WTC11 (cell line): ENCODE data around the gene ERC2. TPM values are rescaled to one million over a fixed set of nuclear protein-coding genes. Genes with fewer than 3 reads are reported as not detected.

Experiments used
- ATAC-seq: fragments of 200-7000 bp; cut with Tn5 transposase; 2 replicates; pipeline ENCODE4 v1.10.0; 2021; ENCODE audit warnings: mild to moderate bottlenecking, moderate library complexity
- CTCF ChIA-PET: fragments of 300-600 bp; sonication (Branson Sonifier 250); formaldehyde crosslinking; loops from one replicate; lab custom pipeline; 2021; ENCODE audit warnings: antibody characterized with exemption; lab: Charles Lee
- POLR2A ChIA-PET: fragments of 350-600 bp; sonication (Branson Sonifier 250); formaldehyde crosslinking; loops from one replicate; lab custom pipeline; 2021; ENCODE audit warnings: antibody characterized with exemption; lab: Charles Lee
- DNase-seq: peaks from one replicate; pipeline ENCODE4 v3.0.0; 2021; ENCODE audit warnings: low spot score
- H3K27ac Mint-ChIP-seq: 2 replicates; pipeline ENCODE4 v1.8.0; 2021; ENCODE audit warnings: mixed read lengths
- H3K27me3 Mint-ChIP-seq: 2 replicates; pipeline ENCODE4 v1.8.0; 2021; ENCODE audit warnings: low read depth, mild to moderate bottlenecking, moderate library complexity, mixed read lengths
- H3K36me3 Mint-ChIP-seq: 2 replicates; pipeline ENCODE4 v1.8.0; 2021; ENCODE audit warnings: mixed read lengths
- H3K4me1 Mint-ChIP-seq: 2 replicates; pipeline ENCODE4 v1.8.0; 2022; ENCODE audit warnings: mixed read lengths
- H3K4me3 Mint-ChIP-seq: 2 replicates; pipeline ENCODE4 v1.8.0; 2021; ENCODE audit warnings: mild to moderate bottlenecking, moderate library complexity, mixed read lengths
- H3K9me3 Mint-ChIP-seq: 2 replicates; pipeline ENCODE4 v1.8.0; 2021; ENCODE audit warnings: mixed read lengths
- ATF1 ChIP-seq: sonication (generic); formaldehyde crosslinking; IDR thresholded peaks from 2 replicates; pipeline ENCODE4 v1.8.1; 2023; ENCODE audit warnings: mild to moderate bottlenecking, moderate library complexity, missing genetic modification reagents
- ELF4 ChIP-seq: sonication (generic); formaldehyde crosslinking; IDR thresholded peaks from 2 replicates; pipeline ENCODE4 v1.8.1; 2022; ENCODE audit warnings: low read depth, mild to moderate bottlenecking, moderate library complexity, missing genetic modification reagents
- FOXP1 ChIP-seq: sonication (generic); formaldehyde crosslinking; IDR thresholded peaks from 2 replicates; pipeline ENCODE4 v1.8.0; 2022; ENCODE audit warnings: missing genetic modification reagents, mild to moderate bottlenecking, moderate library complexity, borderline replicate concordance
- HMGA2 ChIP-seq: fragments of 250-450 bp; sonication (Bioruptor Pico); IDR thresholded peaks from 2 replicates; pipeline ENCODE4 v1.4.0; 2021; ENCODE audit warnings: mild to moderate bottlenecking, moderate library complexity
- MXD4 ChIP-seq: fragments of 250-450 bp; sonication (Bioruptor Pico); IDR thresholded peaks from 2 replicates; pipeline ENCODE4 v1.8.0; 2021; ENCODE audit warnings: mild to moderate bottlenecking, moderate library complexity, borderline replicate concordance
- NFATC4 ChIP-seq: fragments of 250-450 bp; sonication (Bioruptor Pico); IDR thresholded peaks from 2 replicates; pipeline ENCODE4 v1.9.0; 2021; ENCODE audit warnings: mild to moderate bottlenecking
- NR1H2 ChIP-seq: sonication (generic); formaldehyde crosslinking; IDR thresholded peaks from 2 replicates; pipeline ENCODE4 v1.9.0; 2021; ENCODE audit warnings: mild to moderate bottlenecking, moderate library complexity, missing genetic modification reagents
- NR2C2 ChIP-seq: sonication (generic); formaldehyde crosslinking; IDR thresholded peaks from 2 replicates; pipeline ENCODE4 v1.8.0; 2022; ENCODE audit warnings: mild to moderate bottlenecking, missing genetic modification reagents
- TP53 ChIP-seq: sonication (generic); formaldehyde crosslinking; IDR thresholded peaks from 2 replicates; pipeline ENCODE4 v1.8.1; 2023; ENCODE audit warnings: mild to moderate bottlenecking, missing genetic modification reagents
- ZBTB21 ChIP-seq: sonication (generic); formaldehyde crosslinking; IDR thresholded peaks from 2 replicates; pipeline ENCODE4 v1.8.1; 2023; ENCODE audit warnings: mild to moderate bottlenecking, missing genetic modification reagents, borderline replicate concordance
- ZNF121 ChIP-seq: sonication (generic); formaldehyde crosslinking; IDR thresholded peaks from 2 replicates; pipeline ENCODE4 v1.8.0; 2023; ENCODE audit warnings: missing genetic modification reagents
- ZNF219 ChIP-seq: sonication (generic); formaldehyde crosslinking; IDR thresholded peaks from 2 replicates; pipeline ENCODE4 v1.8.0; 2023; ENCODE audit warnings: missing genetic modification reagents, mild to moderate bottlenecking, borderline replicate concordance
- total RNA-seq: library from RNA; stranded (reverse); gene quantifications from 3 replicates; pipeline ENCODE4 v1.2.3, GENCODE V29; 2021
- TF ChIP-seq, protein P1 (sequence below): sonication (generic); formaldehyde crosslinking; IDR thresholded peaks from 2 replicates; pipeline ENCODE4 v1.8.1; 2022; ENCODE audit warnings: missing genetic modification reagents, borderline replicate concordance
- TF ChIP-seq, protein P2 (sequence below): fragments of 250-450 bp; sonication (Bioruptor Pico); IDR thresholded peaks from 2 replicates; pipeline ENCODE4 v1.9.0; 2021; ENCODE audit warnings: mild to moderate bottlenecking
- TF ChIP-seq, protein P3 (sequence below): fragments of 250-450 bp; sonication (Bioruptor Pico); IDR thresholded peaks from 2 replicates; pipeline ENCODE4 v1.9.0; 2021; ENCODE audit warnings: mild to moderate bottlenecking
- TF ChIP-seq, protein P4 (sequence below): sonication (generic); formaldehyde crosslinking; IDR thresholded peaks from 2 replicates; pipeline ENCODE4 v1.8.0; 2022; ENCODE audit warnings: missing genetic modification reagents
- TF ChIP-seq, protein P5 (sequence below): sonication (generic); formaldehyde crosslinking; IDR thresholded peaks from 2 replicates; pipeline ENCODE4 v1.8.0; 2023; ENCODE audit warnings: missing genetic modification reagents, mild to moderate bottlenecking, borderline replicate concordance

Gene ERC2
- total RNA-seq, 1 experiment from 2014 or later, result 23.5 TPM

DNA sequence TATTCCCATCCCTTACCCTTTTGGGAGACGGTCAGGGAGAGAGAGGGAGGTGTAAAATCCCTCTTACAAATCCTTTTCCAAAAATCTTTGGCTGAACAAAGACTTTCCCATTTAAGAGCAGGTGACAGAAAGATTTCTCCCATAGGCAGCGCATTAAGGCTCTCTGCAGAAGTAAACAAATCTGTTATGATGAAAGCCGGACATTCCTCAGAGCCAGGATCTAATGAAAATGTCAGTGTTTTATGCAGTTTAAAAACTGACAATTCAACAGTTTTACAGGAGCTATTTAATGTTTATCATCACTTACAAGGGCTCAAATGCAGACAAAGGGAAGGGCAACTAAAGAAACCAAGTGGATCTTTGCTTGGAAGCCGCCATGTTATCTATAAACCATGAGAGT, 872.8 kb downstream of the ERC2 start:
- ATAC-seq, result no peak
- CTCF ChIA-PET, result interaction anchor here (0.6 kb wide), 1 partner anchor 46 kb away, joined by 3 read pairs; no protein-coding TSS in a partner anchor
- POLR2A ChIA-PET, result no interaction called here

More for the DNA sequence above, 872.8 kb downstream of the ERC2 start:
- no peak overlapping the region for H3K27ac Mint-ChIP-seq
- TF ChIP-seq ZNF121, result no peak
- TF ChIP-seq, protein P1, sequence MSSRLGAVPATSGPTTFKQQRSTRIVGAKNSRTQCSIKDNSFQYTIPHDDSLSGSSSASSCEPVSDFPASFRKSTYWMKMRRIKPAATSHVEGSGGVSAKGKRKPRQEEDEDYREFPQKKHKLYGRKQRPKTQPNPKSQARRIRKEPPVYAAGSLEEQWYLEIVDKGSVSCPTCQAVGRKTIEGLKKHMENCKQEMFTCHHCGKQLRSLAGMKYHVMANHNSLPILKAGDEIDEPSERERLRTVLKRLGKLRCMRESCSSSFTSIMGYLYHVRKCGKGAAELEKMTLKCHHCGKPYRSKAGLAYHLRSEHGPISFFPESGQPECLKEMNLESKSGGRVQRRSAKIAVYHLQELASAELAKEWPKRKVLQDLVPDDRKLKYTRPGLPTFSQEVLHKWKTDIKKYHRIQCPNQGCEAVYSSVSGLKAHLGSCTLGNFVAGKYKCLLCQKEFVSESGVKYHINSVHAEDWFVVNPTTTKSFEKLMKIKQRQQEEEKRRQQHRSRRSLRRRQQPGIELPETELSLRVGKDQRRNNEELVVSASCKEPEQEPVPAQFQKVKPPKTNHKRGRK (CRISPR knock-in tag), result no peak
- TF ChIP-seq ELF4, result no peak
- TF ChIP-seq ATF1, result no peak
- TF ChIP-seq, protein P2, sequence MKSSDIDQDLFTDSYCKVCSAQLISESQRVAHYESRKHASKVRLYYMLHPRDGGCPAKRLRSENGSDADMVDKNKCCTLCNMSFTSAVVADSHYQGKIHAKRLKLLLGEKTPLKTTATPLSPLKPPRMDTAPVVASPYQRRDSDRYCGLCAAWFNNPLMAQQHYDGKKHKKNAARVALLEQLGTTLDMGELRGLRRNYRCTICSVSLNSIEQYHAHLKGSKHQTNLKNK (CRISPR knock-in tag), result no peak
- TF ChIP-seq NR2C2 (CRISPR knock-in tag), result no peak
- TF ChIP-seq TP53 (CRISPR knock-in tag), result no peak
- TF ChIP-seq, protein P3, sequence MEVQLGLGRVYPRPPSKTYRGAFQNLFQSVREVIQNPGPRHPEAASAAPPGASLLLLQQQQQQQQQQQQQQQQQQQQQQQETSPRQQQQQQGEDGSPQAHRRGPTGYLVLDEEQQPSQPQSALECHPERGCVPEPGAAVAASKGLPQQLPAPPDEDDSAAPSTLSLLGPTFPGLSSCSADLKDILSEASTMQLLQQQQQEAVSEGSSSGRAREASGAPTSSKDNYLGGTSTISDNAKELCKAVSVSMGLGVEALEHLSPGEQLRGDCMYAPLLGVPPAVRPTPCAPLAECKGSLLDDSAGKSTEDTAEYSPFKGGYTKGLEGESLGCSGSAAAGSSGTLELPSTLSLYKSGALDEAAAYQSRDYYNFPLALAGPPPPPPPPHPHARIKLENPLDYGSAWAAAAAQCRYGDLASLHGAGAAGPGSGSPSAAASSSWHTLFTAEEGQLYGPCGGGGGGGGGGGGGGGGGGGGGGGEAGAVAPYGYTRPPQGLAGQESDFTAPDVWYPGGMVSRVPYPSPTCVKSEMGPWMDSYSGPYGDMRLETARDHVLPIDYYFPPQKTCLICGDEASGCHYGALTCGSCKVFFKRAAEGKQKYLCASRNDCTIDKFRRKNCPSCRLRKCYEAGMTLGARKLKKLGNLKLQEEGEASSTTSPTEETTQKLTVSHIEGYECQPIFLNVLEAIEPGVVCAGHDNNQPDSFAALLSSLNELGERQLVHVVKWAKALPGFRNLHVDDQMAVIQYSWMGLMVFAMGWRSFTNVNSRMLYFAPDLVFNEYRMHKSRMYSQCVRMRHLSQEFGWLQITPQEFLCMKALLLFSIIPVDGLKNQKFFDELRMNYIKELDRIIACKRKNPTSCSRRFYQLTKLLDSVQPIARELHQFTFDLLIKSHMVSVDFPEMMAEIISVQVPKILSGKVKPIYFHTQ (CRISPR knock-in tag), result no peak
- no peak for TF ChIP-seq HMGA2
- TF ChIP-seq FOXP1 (CRISPR knock-in tag), result no peak
- TF ChIP-seq ZBTB21, result no peak
- no peak for TF ChIP-seq NR1H2 (CRISPR knock-in tag)
- TF ChIP-seq, protein P4, sequence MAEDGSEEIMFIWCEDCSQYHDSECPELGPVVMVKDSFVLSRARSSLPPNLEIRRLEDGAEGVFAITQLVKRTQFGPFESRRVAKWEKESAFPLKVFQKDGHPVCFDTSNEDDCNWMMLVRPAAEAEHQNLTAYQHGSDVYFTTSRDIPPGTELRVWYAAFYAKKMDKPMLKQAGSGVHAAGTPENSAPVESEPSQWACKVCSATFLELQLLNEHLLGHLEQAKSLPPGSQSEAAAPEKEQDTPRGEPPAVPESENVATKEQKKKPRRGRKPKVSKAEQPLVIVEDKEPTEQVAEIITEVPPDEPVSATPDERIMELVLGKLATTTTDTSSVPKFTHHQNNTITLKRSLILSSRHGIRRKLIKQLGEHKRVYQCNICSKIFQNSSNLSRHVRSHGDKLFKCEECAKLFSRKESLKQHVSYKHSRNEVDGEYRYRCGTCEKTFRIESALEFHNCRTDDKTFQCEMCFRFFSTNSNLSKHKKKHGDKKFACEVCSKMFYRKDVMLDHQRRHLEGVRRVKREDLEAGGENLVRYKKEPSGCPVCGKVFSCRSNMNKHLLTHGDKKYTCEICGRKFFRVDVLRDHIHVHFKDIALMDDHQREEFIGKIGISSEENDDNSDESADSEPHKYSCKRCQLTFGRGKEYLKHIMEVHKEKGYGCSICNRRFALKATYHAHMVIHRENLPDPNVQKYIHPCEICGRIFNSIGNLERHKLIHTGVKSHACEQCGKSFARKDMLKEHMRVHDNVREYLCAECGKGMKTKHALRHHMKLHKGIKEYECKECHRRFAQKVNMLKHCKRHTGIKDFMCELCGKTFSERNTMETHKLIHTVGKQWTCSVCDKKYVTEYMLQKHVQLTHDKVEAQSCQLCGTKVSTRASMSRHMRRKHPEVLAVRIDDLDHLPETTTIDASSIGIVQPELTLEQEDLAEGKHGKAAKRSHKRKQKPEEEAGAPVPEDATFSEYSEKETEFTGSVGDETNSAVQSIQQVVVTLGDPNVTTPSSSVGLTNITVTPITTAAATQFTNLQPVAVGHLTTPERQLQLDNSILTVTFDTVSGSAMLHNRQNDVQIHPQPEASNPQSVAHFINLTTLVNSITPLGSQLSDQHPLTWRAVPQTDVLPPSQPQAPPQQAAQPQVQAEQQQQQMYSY (CRISPR knock-in tag), result no peak
- TF ChIP-seq ZNF219 (CRISPR knock-in tag), result no peak
- TF ChIP-seq NFATC4 (CRISPR knock-in tag), result no peak
- TF ChIP-seq, protein P5, sequence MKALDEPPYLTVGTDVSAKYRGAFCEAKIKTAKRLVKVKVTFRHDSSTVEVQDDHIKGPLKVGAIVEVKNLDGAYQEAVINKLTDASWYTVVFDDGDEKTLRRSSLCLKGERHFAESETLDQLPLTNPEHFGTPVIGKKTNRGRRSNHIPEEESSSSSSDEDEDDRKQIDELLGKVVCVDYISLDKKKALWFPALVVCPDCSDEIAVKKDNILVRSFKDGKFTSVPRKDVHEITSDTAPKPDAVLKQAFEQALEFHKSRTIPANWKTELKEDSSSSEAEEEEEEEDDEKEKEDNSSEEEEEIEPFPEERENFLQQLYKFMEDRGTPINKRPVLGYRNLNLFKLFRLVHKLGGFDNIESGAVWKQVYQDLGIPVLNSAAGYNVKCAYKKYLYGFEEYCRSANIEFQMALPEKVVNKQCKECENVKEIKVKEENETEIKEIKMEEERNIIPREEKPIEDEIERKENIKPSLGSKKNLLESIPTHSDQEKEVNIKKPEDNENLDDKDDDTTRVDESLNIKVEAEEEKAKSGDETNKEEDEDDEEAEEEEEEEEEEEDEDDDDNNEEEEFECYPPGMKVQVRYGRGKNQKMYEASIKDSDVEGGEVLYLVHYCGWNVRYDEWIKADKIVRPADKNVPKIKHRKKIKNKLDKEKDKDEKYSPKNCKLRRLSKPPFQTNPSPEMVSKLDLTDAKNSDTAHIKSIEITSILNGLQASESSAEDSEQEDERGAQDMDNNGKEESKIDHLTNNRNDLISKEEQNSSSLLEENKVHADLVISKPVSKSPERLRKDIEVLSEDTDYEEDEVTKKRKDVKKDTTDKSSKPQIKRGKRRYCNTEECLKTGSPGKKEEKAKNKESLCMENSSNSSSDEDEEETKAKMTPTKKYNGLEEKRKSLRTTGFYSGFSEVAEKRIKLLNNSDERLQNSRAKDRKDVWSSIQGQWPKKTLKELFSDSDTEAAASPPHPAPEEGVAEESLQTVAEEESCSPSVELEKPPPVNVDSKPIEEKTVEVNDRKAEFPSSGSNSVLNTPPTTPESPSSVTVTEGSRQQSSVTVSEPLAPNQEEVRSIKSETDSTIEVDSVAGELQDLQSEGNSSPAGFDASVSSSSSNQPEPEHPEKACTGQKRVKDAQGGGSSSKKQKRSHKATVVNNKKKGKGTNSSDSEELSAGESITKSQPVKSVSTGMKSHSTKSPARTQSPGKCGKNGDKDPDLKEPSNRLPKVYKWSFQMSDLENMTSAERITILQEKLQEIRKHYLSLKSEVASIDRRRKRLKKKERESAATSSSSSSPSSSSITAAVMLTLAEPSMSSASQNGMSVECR (CRISPR knock-in tag), result no peak
- TF ChIP-seq MXD4 (CRISPR knock-in tag), result no peak
- H3K4me1 Mint-ChIP-seq, result peaks cover 25% of the 10 kb centered on the region
- DNase-seq, result no peak
- H3K36me3 Mint-ChIP-seq, result no peaks in the 10 kb centered on the region
- no peak overlapping the region for H3K4me3 Mint-ChIP-seq
- peaks cover 12% of the 10 kb centered on the region for H3K9me3 Mint-ChIP-seq
- H3K27me3 Mint-ChIP-seq, result no peaks in the 10 kb centered on the region
